AG04449 (cell line): ENCODE data around the gene FAM118B.
"Not testable (repeated sequence)": the region's sequence is repeated elsewhere in the genome, so short reads cannot be mapped to it uniquely, and the experiment has no call there.

Experiments
- CTCF ChIA-PET: fragments of 350-600 bp; formaldehyde crosslinking; extraction: SDS; loops from one replicate; lab custom pipeline; 2021; ENCODE audit warnings: antibody characterized with exemption; lab: Yijun Ruan, JAX
- POLR2A ChIA-PET: fragments of 400-600, 350-600 bp; formaldehyde crosslinking; extraction: SDS; loops from one replicate; lab custom pipeline; 2020; ENCODE audit warnings: antibody characterized with exemption, inconsistent platforms; lab: Yijun Ruan, JAX
- DNase-seq: peaks from one replicate; pipeline ENCODE4 v3.0.0-alpha.2; 2010; ENCODE audit warnings: low read depth, low spot score
- H3K4me3 ChIP-seq: 2 replicates; pipeline ENCODE4 v1.5.1; 2011; ENCODE audit warnings: low read depth, mild to moderate bottlenecking, control low read depth, low read length
- CTCF ChIP-seq: IDR thresholded peaks from one replicate; pipeline ENCODE4 v1.5.1; 2011; ENCODE audit warnings: mild to moderate bottlenecking, moderate library complexity, low read length, control low read depth, inconsistent platforms; ENCODE audit not compliant: insufficient read depth; ENCODE audit errors: missing control alignments

Gene FAM118B

GRCh38 chr11:126304457-126305075 lies 93.0 kb downstream of the FAM118B start:
- H3K4me3 ChIP-seq, result peak overlapping the region; percentile 91
- TF ChIP-seq CTCF, result no peak
- ChIA-PET CTCF (interaction anchor here (1.0 to 10.0 kb wide), 6 partner anchors 10 to 179 kb away, joined by 3 to 260 read pairs (median 3); no protein-coding TSS in a partner anchor), POLR2A (interaction anchor here (1.0 kb wide), 4 partner anchors 12 to 127 kb away, joined by 3 to 10 read pairs (median 4); no protein-coding TSS in a partner anchor)
- DNase-seq, result no peak

- H3K4me3 ChIP-seq, result no peak overlapping the region
- no peak for TF ChIP-seq CTCF
- no peak for DNase-seq
- ChIA-PET POLR2A (no interaction called here), CTCF (interaction anchor here (1.1 to 10.0 kb wide), 6 partner anchors 9 to 302 kb away, joined by 3 to 260 read pairs (median 4); no protein-coding TSS in a partner anchor)
These were observed 94.1 kb downstream of the FAM118B start for GRCh38 chr11:126305699-126306098.

GRCh38 chr11:126307706-126308105 lies 96.1 kb downstream of the FAM118B start:
- no peak for DNase-seq
- no peak overlapping the region for H3K4me3 ChIP-seq
- ChIA-PET POLR2A (no interaction called here), CTCF (interaction anchor here (0.7 to 10.0 kb wide), 14 partner anchors 8 to 176 kb away, joined by 3 to 260 read pairs (median 4); partner anchors contain the start of gene ST3GAL4)
- TF ChIP-seq CTCF, result peak; percentile 54

GRCh38 chr11:126308271-126308671 lies 96.7 kb downstream of the FAM118B start:
- no peak overlapping the region for H3K4me3 ChIP-seq
- TF ChIP-seq CTCF, result no peak
- CTCF ChIA-PET, result interaction anchor here (0.9 to 10.0 kb wide), 14 partner anchors 8 to 175 kb away, joined by 3 to 260 read pairs (median 4); partner anchors contain the start of gene ST3GAL4
- POLR2A ChIA-PET, result no interaction called here
- no peak for DNase-seq

- POLR2A ChIA-PET, DNase-seq, H3K4me3 ChIP-seq: not testable (repeated sequence)
- CTCF ChIA-PET, result interaction anchor here (1.3 to 10.0 kb wide), 9 partner anchors 10 to 175 kb away, joined by 3 to 260 read pairs (median 30); no protein-coding TSS in a partner anchor
These were observed 97.2 kb downstream of the FAM118B start for GRCh38 chr11:126308771-126309170.

GRCh38 chr11:126310200-126310991 lies 98.8 kb downstream of the FAM118B start:
- H3K4me3 ChIP-seq, result no peak overlapping the region
- peak; percentile 78 for TF ChIP-seq CTCF
- ChIA-PET CTCF (interaction anchor here (0.6 to 10.0 kb wide), 60 partner anchors 8 to 1035 kb away, joined by 3 to 260 read pairs (median 4); partner anchors contain the start of gene ST3GAL4), POLR2A (interaction anchor here (0.7 to 0.9 kb wide), 3 partner anchors 8 to 170 kb away, joined by 3 to 4 read pairs (median 3); no protein-coding TSS in a partner anchor)
- DNase-seq, result no peak
